Endothelial cell of umbilical vein (primary cell): Measurements from ENCODE around the gene WDR38. TPM values are rescaled to one million over a fixed set of nuclear protein-coding genes. Genes with fewer than 3 reads are reported as not detected.

Experiments used
- BruUV-seq: library from RNA; stranded (reverse); fragments of 400-500 nt; replicated peaks from 2 replicates; lab custom pipeline; 2021; lab: Mats Ljungman, UMichigan
- CTCF ChIA-PET: fragments of 300-600, 350-600 bp; sonication (Branson Sonifier 250); formaldehyde crosslinking; loops from one replicate; lab custom pipeline; 2021; ENCODE audit warnings: antibody characterized with exemption, inconsistent platforms; lab: Charles Lee
- POLR2A ChIA-PET: fragments of 300-600, 350-600 bp; sonication (Branson Sonifier 250); formaldehyde crosslinking; loops from one replicate; lab custom pipeline; 2021; ENCODE audit warnings: antibody characterized with exemption, inconsistent platforms; lab: Charles Lee
- DNase-seq: peaks from one replicate; pipeline ENCODE4 v3.0.0-alpha.2; 2011; ENCODE audit warnings: low read depth, low spot score
- FAIRE-seq: peaks from 2 replicates; lab custom pipeline; 2011; peaks lifted over from hg19 to GRCh38; lab: Jason Lieb, UNC
- H2AFZ ChIP-seq: 2 replicates; pipeline ENCODE4 v1.6.0; 2012; ENCODE audit warnings: low read depth, low read length, control low read depth, inconsistent platforms
- H3K27ac ChIP-seq: 2 replicates; pipeline ENCODE4 v1.5.1; 2011; ENCODE audit warnings: low read depth, mild to moderate bottlenecking, control low read depth, low read length, moderate library complexity; ENCODE audit not compliant: insufficient read depth
- H3K27me3 ChIP-seq, 2 experiments: 2 replicates each; pipeline versions ENCODE4 v1.6.0 to v1.6.1; 2011; ENCODE audit warnings: low read length in 2 of 2, mixed read lengths in 1 of 2; ENCODE audit not compliant: control insufficient read depth in 2 of 2, insufficient read depth in 2 of 2
- H3K36me3 ChIP-seq, 2 experiments: 2 replicates in 1 of 2; 3 replicates in 1 of 2; pipeline ENCODE4 v1.5.1; 2011; ENCODE audit warnings: low read length in 2 of 2, mild to moderate bottlenecking in 1 of 2, moderate library complexity in 1 of 2; ENCODE audit not compliant: control insufficient read depth in 2 of 2, insufficient read depth in 2 of 2; ENCODE audit errors: extremely low read depth in 1 of 2
- H3K4me1 ChIP-seq: 3 replicates; pipeline ENCODE4 v1.5.1; 2011; ENCODE audit warnings: mild to moderate bottlenecking, low read length; ENCODE audit not compliant: control insufficient read depth, insufficient read depth; ENCODE audit errors: extremely low read depth
- H3K4me2 ChIP-seq: 2 replicates; pipeline ENCODE4 v1.6.1; 2011; ENCODE audit warnings: low read length, control low read depth, mixed read lengths; ENCODE audit not compliant: insufficient read depth
- H3K4me3 ChIP-seq, 3 experiments: fragments of 200-600 bp in 1 of 3; sonication (generic), shearing (Covaris generic) in 1 of 3; replicated peaks in 1 of 3; 2 replicates each; pipeline ENCODE4 v1.5.1; 2011 to 2016; ENCODE audit warnings: control low read depth in 3 of 3, low read length in 3 of 3, mild to moderate bottlenecking in 2 of 3, inconsistent platforms in 1 of 3, low read depth in 1 of 3, moderate library complexity in 1 of 3; ENCODE audit not compliant: insufficient read depth in 1 of 3
- H3K79me2 ChIP-seq: 2 replicates; pipeline ENCODE4 v1.6.0; 2012; ENCODE audit warnings: low read length, inconsistent platforms; ENCODE audit not compliant: control insufficient read depth, insufficient read depth
- H3K9ac ChIP-seq: replicated peaks from 2 replicates; pipeline ENCODE3; 2011; ENCODE audit warnings: low read length, control low read depth; ENCODE audit not compliant: insufficient read depth; ENCODE audit errors: extremely low read depth
- H3K9me1 ChIP-seq: replicated peaks from 3 replicates; pipeline ENCODE4 v1.6.0; 2011; ENCODE audit warnings: mild to moderate bottlenecking, low read length; ENCODE audit not compliant: control insufficient read depth, insufficient read depth; ENCODE audit errors: extremely low read depth
- H3K9me3 ChIP-seq: replicated peaks from 2 replicates; pipeline ENCODE4 v1.5.1; 2012; ENCODE audit warnings: low read length, inconsistent platforms; ENCODE audit not compliant: control insufficient read depth, insufficient read depth
- H4K20me1 ChIP-seq: replicated peaks from 2 replicates; pipeline ENCODE3; 2011; ENCODE audit warnings: mild to moderate bottlenecking, low read length; ENCODE audit not compliant: control insufficient read depth, insufficient read depth; ENCODE audit errors: extremely low read depth
- dilution Hi-C: fragments of 300-500 bp; cut with MboI; formaldehyde crosslinking; loops from one replicate; pipeline ENCODE4 v1.15.0; 2019; ENCODE audit warnings: low sequenced_read_pairs; ENCODE audit not compliant: extremely low pct_ligation_motif_present
- intact Hi-C: fragments of 100-400 bp; cut with micrococcal nuclease; formaldehyde crosslinking; loops from one replicate; pipeline ENCODE4 v1.10.0; 2022
- polyA plus RNA-seq, 4 experiments: library from polyadenylated mRNA; depleted of rRNA in 3 of 4; stranded (reverse) in 3 of 4; unstranded in 1 of 4; fragments of >200 nt; gene quantifications; 2 replicates each; pipeline versions ENCODE4 v1.2.1 to v1.2.3, GENCODE V29; 2011 to 2012; ENCODE audit warnings: missing spikeins in 1 of 4
- total RNA-seq: library from RNA; stranded (reverse); gene quantifications from 2 replicates; pipeline ENCODE4 v1.2.3, GENCODE V29; 2021
- TF ChIP-seq, protein P1 (sequence below): IDR thresholded peaks from 2 replicates; pipeline ENCODE4 v1.6.1; 2011; ENCODE audit not compliant: insufficient read depth, insufficient read length

Gene WDR38
- total and polyA plus RNA-seq, 2 donors (not counting 3 experiments of a cell fraction or from before 2014, with no cell fraction given): not detected

GRCh38 chr9:124879226-124879625 is 26.0 kb downstream of the WDR38 start:
- Histone ChIP-seq H3K9ac (no peak overlapping the region), H3K27me3 (no peaks in the 10 kb centered on the region), H3K79me2 (peaks cover 20% of the 10 kb centered on the region), H3K4me3 (no peak overlapping the region), H3K9me1 (no peaks in the 10 kb centered on the region), H4K20me1 (no peaks in the 10 kb centered on the region), H2AFZ (no peak overlapping the region), H3K4me2 (no peak overlapping the region), H3K27ac (no peak overlapping the region), H3K9me3 (no peaks in the 10 kb centered on the region), H3K4me1 (no peaks in the 10 kb centered on the region), H3K36me3 (peaks cover 28 to 45% of the 10 kb centered on the region in 2 experiments)
- TF ChIP-seq, protein P1, sequence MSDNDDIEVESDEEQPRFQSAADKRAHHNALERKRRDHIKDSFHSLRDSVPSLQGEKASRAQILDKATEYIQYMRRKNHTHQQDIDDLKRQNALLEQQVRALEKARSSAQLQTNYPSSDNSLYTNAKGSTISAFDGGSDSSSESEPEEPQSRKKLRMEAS: no peak
- BruUV-seq: no TSS peak
- DNase-seq (no peak), FAIRE-seq (no peak)
- CTCF ChIA-PET: interaction anchor here (1.2 to 2.0 kb wide), 4 partner anchors 15 to 102 kb away, joined by 3 to 6 read pairs (median 4); partner anchors contain the start of genes ARPC5L and OLFML2A
- intact Hi-C loops (no loop called here), dilution Hi-C loops (no loop called here)
- POLR2A ChIA-PET: no interaction called here

GRCh38 chr9:124880501-124880900 is 27.2 kb downstream of the WDR38 start:
- FAIRE-seq: no peak
- peaks cover 22 to 35% of the 10 kb centered on the region in 2 experiments for H3K36me3 ChIP-seq

More at GRCh38 chr9:124880501-124880900, 27.2 kb downstream of the WDR38 start:
- Histone ChIP-seq H3K9ac (no peak overlapping the region), H4K20me1 (no peaks in the 10 kb centered on the region), H2AFZ (no peak overlapping the region), H3K4me1 (no peaks in the 10 kb centered on the region), H3K4me2 (no peak overlapping the region), H3K27ac (no peak overlapping the region), H3K9me1 (no peaks in the 10 kb centered on the region), H3K79me2 (peaks cover 7% of the 10 kb centered on the region), H3K4me3 (no peak overlapping the region), H3K9me3 (no peaks in the 10 kb centered on the region), H3K27me3 (no peaks in the 10 kb centered on the region)
- dilution Hi-C loops (no loop called here), intact Hi-C loops (no loop called here)
- ChIA-PET CTCF (interaction anchor here (1.7 kb wide), 1 partner anchor 10 kb away, joined by 4 read pairs; no protein-coding TSS in a partner anchor), POLR2A (no interaction called here)
- DNase-seq: no peak
- TF ChIP-seq, protein P1: no peak
- BruUV-seq: no TSS peak
